Breast epithelium (tissue), 3 donors: ENCODE data around the gene SPTBN1.

Experiments used
- CTCF ChIP-seq, 3 donors: fragments of 450-650 bp; IDR thresholded peaks; one replicate each; pipeline ENCODE4 v1.5.1; 2016 to 2017; ENCODE audit warnings: antibody characterized with exemption in 3 of 3, mild to moderate bottlenecking in 3 of 3, moderate library complexity in 3 of 3
- POLR2A ChIP-seq: fragments of 450-650 bp; IDR thresholded peaks from one replicate; pipeline ENCODE4 v1.6.1; 2016; ENCODE audit warnings: antibody characterized with exemption, mild to moderate bottlenecking, moderate library complexity

- TF ChIP-seq CTCF (IDR thresholded peaks at IDR 0.05) = no peak
- no peak for TF ChIP-seq POLR2A
These were observed 1.5 kb upstream of the SPTBN1 start for GRCh38 chr2:54454548-54455130.
